ENCODE results near the gene NRP2.

Gene NRP2

DNA sequence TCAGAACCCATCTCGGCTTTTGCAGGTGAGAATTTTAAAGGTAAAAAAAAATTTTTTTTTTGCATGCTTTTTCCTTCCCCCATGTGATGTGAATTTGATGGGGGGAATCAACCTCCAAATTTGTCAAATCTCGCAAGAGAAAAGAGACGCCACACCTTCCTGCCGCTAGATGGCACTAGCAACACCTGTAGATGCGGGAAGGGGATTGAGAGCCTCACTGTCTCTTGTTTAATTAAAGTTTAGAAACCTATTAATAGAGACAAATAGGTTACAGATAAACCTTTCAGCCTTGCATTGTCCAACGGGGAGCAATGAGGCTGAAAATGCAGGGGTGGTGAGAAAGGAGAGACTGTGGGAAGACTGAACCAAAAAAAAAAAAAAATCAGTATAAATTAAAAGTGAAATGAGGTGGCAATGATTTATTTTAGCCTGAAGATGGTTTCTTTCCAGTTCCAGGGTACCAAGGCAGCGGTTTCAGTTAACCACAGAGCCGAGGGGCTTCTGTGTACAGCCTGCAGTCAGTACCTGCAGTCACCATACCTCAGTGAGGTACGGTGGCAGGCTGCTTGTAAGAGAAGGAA lies 84.6 kb downstream of the NRP2 start:
- peak; percentile 75 for DNase-seq (ENCODE audit: low read depth in 2 of 2)
- TF ChIP-seq, protein P1, sequence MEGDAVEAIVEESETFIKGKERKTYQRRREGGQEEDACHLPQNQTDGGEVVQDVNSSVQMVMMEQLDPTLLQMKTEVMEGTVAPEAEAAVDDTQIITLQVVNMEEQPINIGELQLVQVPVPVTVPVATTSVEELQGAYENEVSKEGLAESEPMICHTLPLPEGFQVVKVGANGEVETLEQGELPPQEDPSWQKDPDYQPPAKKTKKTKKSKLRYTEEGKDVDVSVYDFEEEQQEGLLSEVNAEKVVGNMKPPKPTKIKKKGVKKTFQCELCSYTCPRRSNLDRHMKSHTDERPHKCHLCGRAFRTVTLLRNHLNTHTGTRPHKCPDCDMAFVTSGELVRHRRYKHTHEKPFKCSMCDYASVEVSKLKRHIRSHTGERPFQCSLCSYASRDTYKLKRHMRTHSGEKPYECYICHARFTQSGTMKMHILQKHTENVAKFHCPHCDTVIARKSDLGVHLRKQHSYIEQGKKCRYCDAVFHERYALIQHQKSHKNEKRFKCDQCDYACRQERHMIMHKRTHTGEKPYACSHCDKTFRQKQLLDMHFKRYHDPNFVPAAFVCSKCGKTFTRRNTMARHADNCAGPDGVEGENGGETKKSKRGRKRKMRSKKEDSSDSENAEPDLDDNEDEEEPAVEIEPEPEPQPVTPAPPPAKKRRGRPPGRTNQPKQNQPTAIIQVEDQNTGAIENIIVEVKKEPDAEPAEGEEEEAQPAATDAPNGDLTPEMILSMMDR (IDR thresholded peaks at IDR 0.05; ENCODE audit: low read depth, low read length) = peak; percentile 96
- no peak overlapping the region for H3K4me3 ChIP-seq (replicated peaks in 1 of 2; ENCODE audit: low read depth in 2 of 2, low read length in 2 of 2)

DNA sequence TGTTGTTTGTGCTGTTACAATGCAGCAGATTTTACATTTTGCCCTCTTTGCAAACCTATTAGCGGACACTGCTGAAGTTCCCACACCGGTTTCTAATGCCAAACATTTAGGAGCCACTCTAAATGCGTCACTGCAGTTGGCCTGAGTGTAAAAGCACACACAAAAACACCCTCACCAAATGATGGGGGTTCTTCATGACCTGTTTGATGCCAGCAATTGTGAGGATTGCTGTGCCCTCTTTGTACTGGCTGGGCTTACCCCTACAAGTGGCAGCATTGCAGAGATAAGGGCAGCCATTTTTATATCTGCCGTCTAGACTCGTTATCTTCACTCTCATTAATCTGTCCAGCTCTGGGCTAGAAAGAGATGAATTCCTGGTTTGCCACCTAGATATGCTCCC lies 85.3 kb downstream of the NRP2 start:
- TF ChIP-seq, protein P1 (IDR thresholded peaks at IDR 0.05; ENCODE audit: low read depth, low read length) = no peak
- DNase-seq (ENCODE audit: low read depth in 2 of 2) = no peak
- H3K4me3 ChIP-seq (replicated peaks in 1 of 2; ENCODE audit: low read depth in 2 of 2, low read length in 2 of 2) = no peak overlapping the region

DNA sequence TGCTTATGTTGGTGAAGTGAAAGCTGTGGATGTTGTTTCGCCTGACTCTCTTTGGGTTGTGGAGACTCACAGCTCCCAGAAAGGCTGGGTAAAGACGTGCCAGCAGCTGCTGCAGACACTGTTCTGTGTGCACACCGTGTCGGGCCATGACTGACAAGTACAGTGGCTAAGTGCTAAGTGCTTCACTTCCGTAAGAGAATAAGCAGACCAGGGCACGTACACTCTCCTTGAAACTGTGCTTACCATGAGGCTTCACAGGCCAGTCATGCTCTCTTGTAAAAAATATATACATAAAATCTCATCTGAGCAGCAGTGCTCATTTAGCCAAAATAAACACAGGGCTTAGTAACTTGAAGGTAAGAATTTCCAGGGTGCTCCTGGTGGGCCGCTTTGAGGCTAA lies 86.0 kb downstream of the NRP2 start:
- DNase-seq (ENCODE audit: low read depth in 2 of 2) = no peak
- TF ChIP-seq, protein P1 (IDR thresholded peaks at IDR 0.05; ENCODE audit: low read depth, low read length) = no peak

DNA sequence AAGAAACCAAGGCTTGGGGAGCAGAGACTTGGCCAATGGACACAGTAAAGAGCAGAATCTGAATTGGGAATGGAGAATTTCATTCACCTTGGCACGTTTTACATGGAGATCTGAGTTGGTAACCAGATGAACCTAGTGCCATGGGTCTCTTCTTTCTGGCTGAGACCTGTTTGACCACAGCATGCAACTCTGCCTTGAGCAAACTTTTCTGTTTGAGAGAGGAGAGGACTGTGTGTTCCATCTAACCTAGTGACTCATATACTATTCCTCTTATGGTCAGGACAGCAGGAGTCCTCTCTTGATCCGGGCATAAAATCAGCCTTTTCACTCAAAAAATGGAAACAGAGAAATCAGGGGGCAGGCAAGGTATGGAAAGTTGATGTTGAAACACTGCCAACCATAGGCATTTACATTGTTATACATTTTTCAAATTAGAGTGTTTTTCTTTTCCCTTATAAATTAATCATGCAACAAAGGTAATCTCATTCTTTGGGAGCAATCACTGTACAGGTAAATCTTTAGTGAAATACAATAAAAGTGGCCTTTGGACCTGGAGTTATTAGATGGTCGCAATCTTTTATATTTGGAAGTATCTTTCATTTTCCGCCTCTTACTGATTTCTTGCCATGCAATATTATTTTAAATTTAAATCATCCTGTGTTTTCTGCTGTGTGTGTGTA lies 86.7 kb downstream of the NRP2 start:
- no peak overlapping the region for H3K4me3 ChIP-seq (replicated peaks in 1 of 2; ENCODE audit: low read depth in 2 of 2, low read length in 2 of 2)
- peak in 1 of 2 donors; percentile 72 for DNase-seq (ENCODE audit: low read depth in 2 of 2)
- TF ChIP-seq, protein P1 (IDR thresholded peaks at IDR 0.05; ENCODE audit: low read depth, low read length) = no peak

More for the DNA sequence above, 86.0 kb downstream of the NRP2 start:
- H3K4me3 ChIP-seq (replicated peaks in 1 of 2; ENCODE audit: low read depth in 2 of 2, low read length in 2 of 2) = no peak overlapping the region

DNA sequence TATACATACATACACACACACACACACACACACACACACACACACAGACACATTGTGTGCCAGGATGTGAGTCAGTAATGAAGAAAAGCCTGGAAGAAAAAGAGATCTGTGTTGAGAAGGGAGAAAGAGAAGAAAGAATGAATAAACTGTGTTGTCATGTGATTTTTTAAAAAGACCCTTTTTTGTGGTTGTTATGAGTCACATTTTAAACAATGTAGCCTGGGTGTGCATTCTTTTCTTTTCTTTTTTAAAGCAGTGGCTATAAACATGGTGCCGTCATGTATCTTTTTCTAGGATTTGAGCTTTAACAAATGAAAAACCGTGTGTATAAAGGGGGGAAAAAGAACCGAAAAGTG lies 87.2 kb downstream of the NRP2 start:
- DNase-seq (ENCODE audit: low read depth in 2 of 2) = peak; percentile 74 to 91
- TF ChIP-seq, protein P1 (IDR thresholded peaks at IDR 0.05; ENCODE audit: low read depth, low read length) = no peak
- H3K4me3 ChIP-seq (replicated peaks in 1 of 2; ENCODE audit: low read depth in 2 of 2, low read length in 2 of 2) = no peak overlapping the region

DNA sequence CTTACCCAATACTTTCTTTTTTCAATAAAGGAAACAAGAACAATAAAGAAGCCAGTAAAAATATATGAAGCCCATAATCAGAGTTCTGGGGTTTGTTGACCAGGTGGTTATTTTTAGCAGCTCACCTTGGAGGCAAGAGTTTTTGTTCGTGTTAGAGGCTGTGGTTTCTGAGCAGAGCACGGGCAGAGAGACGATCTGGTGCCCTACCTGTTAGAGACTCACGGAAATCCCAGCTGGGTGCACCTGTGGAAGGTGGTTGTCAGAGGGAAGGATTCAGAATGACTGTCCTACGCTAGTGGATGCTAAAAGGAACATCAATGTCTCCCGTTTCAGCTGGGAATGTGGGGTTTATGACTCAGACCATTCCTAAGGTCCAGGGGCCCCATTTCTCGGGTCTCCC lies 87.6 kb downstream of the NRP2 start:
- TF ChIP-seq, protein P1 (IDR thresholded peaks at IDR 0.05; ENCODE audit: low read depth, low read length) = no peak
- no peak overlapping the region for H3K4me3 ChIP-seq (replicated peaks in 1 of 2; ENCODE audit: low read depth in 2 of 2, low read length in 2 of 2)
- no peak for DNase-seq (ENCODE audit: low read depth in 2 of 2)

All from cardiac fibroblast (primary cell).